ENCODE data around the gene RAD51B. TPM values are rescaled to one million over a fixed set of nuclear protein-coding genes. Genes with fewer than 3 reads are reported as not detected.

RAD51B gene
- total RNA-seq, 1 donor from 2014 or later, result 25.1 TPM

DNA sequence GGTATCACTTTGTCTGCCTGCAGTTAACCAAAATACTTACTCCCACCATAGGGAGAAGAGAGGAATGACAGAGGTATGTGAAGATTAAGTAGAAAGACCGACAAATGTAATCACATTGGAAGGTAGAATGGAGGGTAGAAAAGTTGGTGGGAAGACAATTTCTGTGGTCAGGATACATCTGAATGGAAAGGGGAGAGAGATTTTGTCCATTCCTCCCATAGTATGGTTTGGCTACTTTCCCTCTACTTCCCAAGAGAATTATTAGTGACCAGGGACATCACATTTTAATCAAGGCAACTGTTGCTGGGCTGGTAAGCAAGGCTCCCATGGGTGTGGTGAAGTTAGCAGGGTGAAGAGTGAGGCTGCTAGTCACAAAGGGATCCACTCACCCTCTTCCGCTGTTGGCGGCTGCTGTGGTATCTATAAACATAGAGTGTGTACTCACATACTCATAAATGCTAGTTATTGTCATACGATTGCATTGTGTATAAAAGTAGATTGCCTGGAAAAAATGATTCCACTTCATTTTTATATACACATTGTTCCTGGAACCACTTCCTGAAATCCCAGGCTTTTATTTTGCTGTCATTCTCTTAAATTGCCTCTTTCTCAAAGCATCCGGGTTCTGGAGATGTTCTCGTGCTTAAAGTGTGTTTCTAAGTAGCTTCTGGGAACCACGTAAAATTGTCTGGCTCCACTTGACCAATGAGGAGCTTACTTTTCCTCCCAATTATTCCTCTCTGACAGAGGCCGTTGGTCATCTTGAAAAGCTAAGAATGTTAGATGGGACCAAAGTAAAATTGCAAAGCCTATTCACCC lies 560.1 kb downstream of the RAD51B start:
- Mint-ChIP-seq H3K36me3 (ENCODE audit: low read depth) (no peaks in the 10 kb centered on the region), H3K27me3 (ENCODE audit: low read depth) (no peaks in the 10 kb centered on the region), H3K4me3 (ENCODE audit: low read depth) (no peak overlapping the region), H3K4me1 (ENCODE audit: low read depth) (peaks cover 12% of the 10 kb centered on the region), H3K27ac (no peak overlapping the region), H3K9me3 (no peaks in the 10 kb centered on the region)
- no peak for DNase-seq (ENCODE audit: low spot score)
- intact Hi-C loops (cut with micrococcal nuclease), result no loop called here

- Mint-ChIP-seq H3K27ac (no peak overlapping the region), H3K4me3 (ENCODE audit: low read depth) (no peak overlapping the region), H3K27me3 (ENCODE audit: low read depth) (no peaks in the 10 kb centered on the region), H3K36me3 (ENCODE audit: low read depth) (no peaks in the 10 kb centered on the region), H3K4me1 (ENCODE audit: low read depth) (peaks cover 12% of the 10 kb centered on the region), H3K9me3 (no peaks in the 10 kb centered on the region)
- intact Hi-C loops (cut with micrococcal nuclease), result no loop called here
- DNase-seq (ENCODE audit: low spot score), result no peak
Observed at GRCh38 chr14:68380329-68380741, 560.8 kb downstream of the RAD51B start.

DNA sequence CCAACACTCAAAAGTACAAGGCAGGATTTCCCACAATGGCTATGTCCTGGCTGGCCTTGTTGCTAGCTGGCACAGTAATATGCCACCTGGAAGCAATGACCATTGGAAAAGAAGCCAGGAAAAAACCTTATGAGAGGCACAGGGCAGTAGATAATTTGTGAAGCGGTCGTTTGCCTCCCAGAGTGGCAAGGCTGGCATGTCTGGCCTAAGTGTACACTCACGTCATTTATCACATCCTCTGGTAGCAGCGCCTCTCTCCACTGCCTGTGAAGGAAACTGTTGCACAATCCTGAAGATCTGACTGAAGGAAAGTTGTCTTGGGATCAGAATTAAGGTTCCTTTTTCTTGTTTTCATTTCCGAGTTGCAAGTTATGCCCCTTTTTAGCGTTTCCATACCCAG lies 564.8 kb downstream of the RAD51B start:
- no peak overlapping the region for H3K27ac Mint-ChIP-seq
- no peaks in the 10 kb centered on the region for H3K9me3 Mint-ChIP-seq
- intact Hi-C loops (cut with micrococcal nuclease), result no loop called here
- DNase-seq (ENCODE audit: low spot score), result no peak
- no peak overlapping the region for H3K4me3 Mint-ChIP-seq (ENCODE audit: low read depth)
- H3K4me1 Mint-ChIP-seq (ENCODE audit: low read depth), result peaks cover 8% of the 10 kb centered on the region
- H3K27me3 Mint-ChIP-seq (ENCODE audit: low read depth), result no peaks in the 10 kb centered on the region
- H3K36me3 Mint-ChIP-seq (ENCODE audit: low read depth), result no peaks in the 10 kb centered on the region

DNA sequence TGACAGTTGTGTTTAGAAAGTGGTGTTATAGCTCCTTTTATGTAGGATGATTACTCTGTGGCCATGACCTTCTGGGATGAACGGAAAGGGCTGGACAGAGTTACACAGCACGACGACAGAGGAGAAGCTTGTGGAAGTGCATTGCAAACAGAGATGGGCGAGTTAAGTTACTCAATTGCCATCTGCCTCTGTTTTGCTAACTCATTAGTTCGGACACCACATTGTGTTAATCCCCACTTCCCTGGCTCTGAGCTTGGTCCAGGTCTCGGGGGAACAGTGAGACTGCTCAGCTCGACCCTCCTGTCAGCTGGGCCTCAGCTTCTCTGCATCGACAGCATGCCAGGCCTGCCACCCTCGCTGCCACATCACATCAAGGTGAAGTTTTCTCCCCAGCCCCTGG lies 565.3 kb downstream of the RAD51B start:
- H3K9me3 Mint-ChIP-seq, result no peaks in the 10 kb centered on the region
- intact Hi-C loops (cut with micrococcal nuclease), result no loop called here
- H3K27ac Mint-ChIP-seq, result no peak overlapping the region
- no peak overlapping the region for H3K4me3 Mint-ChIP-seq (ENCODE audit: low read depth)
- peaks cover 8% of the 10 kb centered on the region for H3K4me1 Mint-ChIP-seq (ENCODE audit: low read depth)
- no peaks in the 10 kb centered on the region for H3K27me3 Mint-ChIP-seq (ENCODE audit: low read depth)
- H3K36me3 Mint-ChIP-seq (ENCODE audit: low read depth), result no peaks in the 10 kb centered on the region
- no peak for DNase-seq (ENCODE audit: low spot score)

DNA sequence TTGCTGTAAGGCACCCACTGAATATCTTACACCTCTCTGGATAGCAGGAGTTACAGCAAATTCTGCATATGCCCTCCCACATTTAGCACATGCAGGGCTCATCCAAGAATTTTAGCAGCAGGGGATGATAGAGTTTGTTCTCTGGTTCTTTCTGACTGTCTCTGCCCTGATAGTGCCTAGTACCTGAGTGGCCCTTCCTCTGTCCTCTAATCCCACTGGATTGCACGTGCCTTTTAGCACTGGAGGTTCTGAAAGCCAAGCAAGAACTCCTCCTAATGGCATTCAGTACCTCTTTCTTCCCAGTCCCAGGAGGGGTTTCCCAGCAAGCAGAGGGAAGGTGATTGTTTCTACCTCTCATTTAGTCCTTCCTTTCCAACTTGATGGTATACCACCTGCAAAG lies 566.9 kb downstream of the RAD51B start:
- no peak for DNase-seq (ENCODE audit: low spot score)
- Mint-ChIP-seq H3K9me3 (no peaks in the 10 kb centered on the region), H3K4me3 (ENCODE audit: low read depth) (no peak overlapping the region), H3K4me1 (ENCODE audit: low read depth) (peaks cover 5% of the 10 kb centered on the region), H3K36me3 (ENCODE audit: low read depth) (no peaks in the 10 kb centered on the region), H3K27me3 (ENCODE audit: low read depth) (no peaks in the 10 kb centered on the region), H3K27ac (no peak overlapping the region)
- intact Hi-C loops (cut with micrococcal nuclease), result no loop called here

DNA sequence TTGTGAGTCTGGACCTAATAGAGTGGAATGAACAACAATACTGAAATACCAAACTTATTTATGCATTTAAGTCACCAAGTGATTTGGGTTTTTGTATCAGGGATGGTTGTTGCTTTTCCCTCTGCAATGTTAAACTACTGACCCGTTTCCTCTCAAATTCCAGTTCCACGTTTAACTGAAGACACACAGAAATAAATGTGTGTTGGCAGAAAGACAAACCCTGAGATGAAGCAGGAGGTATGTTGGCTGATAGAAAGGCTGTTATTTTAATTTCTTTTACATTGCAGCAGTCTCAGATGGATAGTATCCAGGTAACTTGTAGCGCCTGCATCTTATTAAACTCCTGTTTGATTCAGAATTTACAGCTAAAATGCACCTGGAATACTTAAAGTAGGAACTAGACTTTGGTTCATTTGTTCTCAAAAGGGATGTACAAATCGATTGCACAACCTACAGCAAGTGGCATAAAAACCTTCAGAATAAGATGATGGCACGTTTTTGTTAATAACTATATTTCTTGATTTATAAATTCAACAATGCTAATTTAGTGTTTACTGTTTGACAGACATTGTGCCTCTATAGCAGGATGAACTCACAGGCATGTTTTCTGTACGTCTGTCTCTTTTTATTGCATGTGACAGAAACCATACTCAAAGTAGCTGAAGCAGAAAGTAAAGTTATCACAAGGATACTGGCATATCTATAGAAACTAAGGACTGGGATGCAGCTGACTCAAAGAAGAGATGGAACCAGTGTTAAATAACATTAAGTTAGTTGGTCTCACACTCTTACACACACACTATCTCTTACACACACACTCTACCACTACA lies 567.6 kb downstream of the RAD51B start:
- no peak overlapping the region for H3K27ac Mint-ChIP-seq
- no peak for DNase-seq (ENCODE audit: low spot score)
- intact Hi-C loops (cut with micrococcal nuclease), result no loop called here
- no peaks in the 10 kb centered on the region for H3K9me3 Mint-ChIP-seq
- no peaks in the 10 kb centered on the region for H3K27me3 Mint-ChIP-seq (ENCODE audit: low read depth)
- no peaks in the 10 kb centered on the region for H3K36me3 Mint-ChIP-seq (ENCODE audit: low read depth)
- peaks cover 5% of the 10 kb centered on the region for H3K4me1 Mint-ChIP-seq (ENCODE audit: low read depth)
- H3K4me3 Mint-ChIP-seq (ENCODE audit: low read depth), result no peak overlapping the region

- Mint-ChIP-seq H3K27ac (no peak overlapping the region), H3K9me3 (no peaks in the 10 kb centered on the region), H3K4me3 (ENCODE audit: low read depth) (no peak overlapping the region), H3K4me1 (ENCODE audit: low read depth) (no peaks in the 10 kb centered on the region), H3K27me3 (ENCODE audit: low read depth) (no peaks in the 10 kb centered on the region), H3K36me3 (ENCODE audit: low read depth) (no peaks in the 10 kb centered on the region)
- intact Hi-C loops (cut with micrococcal nuclease), result no loop called here
- no peak for DNase-seq (ENCODE audit: low spot score)
Observed at GRCh38 chr14:68389943-68390342, 570.4 kb downstream of the RAD51B start.

GRCh38 chr14:68390741-68391140 lies 571.2 kb downstream of the RAD51B start:
- no peaks in the 10 kb centered on the region for H3K9me3 Mint-ChIP-seq
- DNase-seq (ENCODE audit: low spot score), result no peak

GRCh38 chr14:68391311-68392014 lies 571.9 kb downstream of the RAD51B start:
- no peak for DNase-seq (ENCODE audit: low spot score)
- Mint-ChIP-seq H3K4me1 (ENCODE audit: low read depth) (no peaks in the 10 kb centered on the region), H3K36me3 (ENCODE audit: low read depth) (no peaks in the 10 kb centered on the region), H3K27me3 (ENCODE audit: low read depth) (no peaks in the 10 kb centered on the region), H3K9me3 (no peaks in the 10 kb centered on the region), H3K27ac (no peak overlapping the region), H3K4me3 (ENCODE audit: low read depth) (no peak overlapping the region)
- intact Hi-C loops (cut with micrococcal nuclease), result no loop called here

More at GRCh38 chr14:68390741-68391140, 571.2 kb downstream of the RAD51B start:
- H3K36me3 Mint-ChIP-seq (ENCODE audit: low read depth), result no peaks in the 10 kb centered on the region
- intact Hi-C loops (cut with micrococcal nuclease), result no loop called here
- H3K27me3 Mint-ChIP-seq (ENCODE audit: low read depth), result no peaks in the 10 kb centered on the region
- no peak overlapping the region for H3K4me3 Mint-ChIP-seq (ENCODE audit: low read depth)
- no peak overlapping the region for H3K27ac Mint-ChIP-seq
- no peaks in the 10 kb centered on the region for H3K4me1 Mint-ChIP-seq (ENCODE audit: low read depth)

- no peak overlapping the region for H3K27ac Mint-ChIP-seq
- H3K4me3 Mint-ChIP-seq (ENCODE audit: low read depth), result no peak overlapping the region
- no peaks in the 10 kb centered on the region for H3K27me3 Mint-ChIP-seq (ENCODE audit: low read depth)
- no peaks in the 10 kb centered on the region for H3K4me1 Mint-ChIP-seq (ENCODE audit: low read depth)
- no peaks in the 10 kb centered on the region for H3K36me3 Mint-ChIP-seq (ENCODE audit: low read depth)
- DNase-seq (ENCODE audit: low spot score), result no peak
- intact Hi-C loops (cut with micrococcal nuclease), result no loop called here
- no peaks in the 10 kb centered on the region for H3K9me3 Mint-ChIP-seq
Observed at GRCh38 chr14:68392393-68393141, 573.0 kb downstream of the RAD51B start.

GRCh38 chr14:68393259-68393658 lies 573.7 kb downstream of the RAD51B start:
- no peak for DNase-seq (ENCODE audit: low spot score)
- Mint-ChIP-seq H3K4me1 (ENCODE audit: low read depth) (no peaks in the 10 kb centered on the region), H3K9me3 (no peaks in the 10 kb centered on the region), H3K27me3 (ENCODE audit: low read depth) (no peaks in the 10 kb centered on the region), H3K4me3 (ENCODE audit: low read depth) (no peak overlapping the region), H3K36me3 (ENCODE audit: low read depth) (no peaks in the 10 kb centered on the region), H3K27ac (no peak overlapping the region)
- intact Hi-C loops (cut with micrococcal nuclease), result no loop called here

DNA sequence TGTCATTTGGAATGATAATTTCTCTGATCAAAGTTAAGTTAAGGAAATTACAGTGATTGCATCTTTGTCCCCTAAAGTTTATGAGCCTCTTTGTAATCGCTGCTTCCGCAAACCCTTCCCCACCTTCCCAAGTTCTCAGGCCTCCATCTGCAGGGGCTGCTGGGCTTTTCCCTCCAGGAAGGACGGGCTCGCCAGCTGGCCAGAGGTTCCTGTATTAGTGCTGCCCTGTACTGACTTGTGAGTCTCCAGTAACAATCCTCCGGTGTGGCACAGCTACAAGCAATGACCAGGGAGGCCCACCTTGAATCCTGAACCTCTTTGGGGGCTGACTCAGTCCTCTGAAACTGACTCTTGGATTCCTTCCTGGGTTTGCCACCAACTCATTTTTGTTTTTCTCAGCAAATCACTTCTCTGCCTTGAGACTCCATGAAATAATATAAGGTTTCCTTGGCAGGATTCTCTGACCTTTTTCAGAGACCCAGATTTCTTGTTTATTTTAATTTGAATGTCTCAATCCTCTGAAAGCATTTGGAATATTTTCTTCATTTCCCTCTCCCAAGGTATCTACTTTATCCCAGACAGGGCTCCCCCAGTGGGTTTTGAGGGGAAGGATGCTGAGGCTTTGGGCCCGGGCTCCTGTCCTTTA lies 574.7 kb downstream of the RAD51B start:
- DNase-seq (ENCODE audit: low spot score), result no peak
- intact Hi-C loops (cut with micrococcal nuclease), result no loop called here
- H3K9me3 Mint-ChIP-seq, result no peaks in the 10 kb centered on the region
- H3K4me1 Mint-ChIP-seq (ENCODE audit: low read depth), result no peaks in the 10 kb centered on the region
- H3K27ac Mint-ChIP-seq, result no peak overlapping the region
- no peaks in the 10 kb centered on the region for H3K36me3 Mint-ChIP-seq (ENCODE audit: low read depth)
- no peaks in the 10 kb centered on the region for H3K27me3 Mint-ChIP-seq (ENCODE audit: low read depth)
- no peak overlapping the region for H3K4me3 Mint-ChIP-seq (ENCODE audit: low read depth)

All from activated T-helper 2 cell treated with anti-CD3 and anti-CD28 coated beads, Interferon-gamma antibody, Interleukin-2, Interleukin-4, amounts not matched to agents 10 μg/mL and 5 μg/mL and 100 μg/mL, durations not matched to agents 14 hours and 24 hours and 36 hours (primary cell).